Stimulated activated CD8-positive, alpha-beta memory T cell treated with anti-CD3 and anti-CD28 coated beads, Interleukin-4, amount 100 ng/mL, for 24 hours (primary cell): ENCODE data around the gene UBQLN3.

Experiments
- DNase-seq: peaks from one replicate; pipeline ENCODE4 v3.0.0-alpha.2; 2020; ENCODE audit warnings: low read depth

The UBQLN3 gene

GRCh38 chr11:5505363-5506048 is 4.3 kb downstream of the UBQLN3 start:
- DNase-seq: no peak

DNA sequence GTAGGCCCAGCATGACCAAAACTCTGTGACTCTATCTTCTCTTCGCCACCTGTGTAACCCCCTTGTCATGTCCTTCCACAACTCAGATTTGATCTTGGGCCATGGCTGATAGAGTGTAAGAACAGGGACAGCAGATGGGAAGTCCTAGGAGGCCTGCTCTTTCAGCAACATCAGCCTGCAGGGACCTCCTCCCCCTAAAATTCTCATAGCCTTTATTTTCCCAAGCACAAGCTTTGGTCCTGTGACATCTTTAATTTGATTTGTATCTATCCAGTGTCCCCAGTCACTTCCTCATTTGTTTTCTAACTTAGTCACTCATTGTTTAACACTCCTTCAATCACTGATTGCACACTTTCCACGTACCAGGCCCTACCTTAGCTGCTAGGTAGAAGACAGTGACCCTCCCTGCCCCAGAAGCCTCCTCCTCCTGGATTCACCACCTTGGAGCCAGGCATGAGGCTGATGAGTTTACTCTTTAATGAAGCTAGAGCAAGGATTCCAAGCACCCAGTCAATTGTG is 5.3 kb downstream of the UBQLN3 start:
- no peak for DNase-seq

- no peak for DNase-seq
Observed at GRCh38 chr11:5500393-5500801, 9.4 kb downstream of the UBQLN3 start.

DNA sequence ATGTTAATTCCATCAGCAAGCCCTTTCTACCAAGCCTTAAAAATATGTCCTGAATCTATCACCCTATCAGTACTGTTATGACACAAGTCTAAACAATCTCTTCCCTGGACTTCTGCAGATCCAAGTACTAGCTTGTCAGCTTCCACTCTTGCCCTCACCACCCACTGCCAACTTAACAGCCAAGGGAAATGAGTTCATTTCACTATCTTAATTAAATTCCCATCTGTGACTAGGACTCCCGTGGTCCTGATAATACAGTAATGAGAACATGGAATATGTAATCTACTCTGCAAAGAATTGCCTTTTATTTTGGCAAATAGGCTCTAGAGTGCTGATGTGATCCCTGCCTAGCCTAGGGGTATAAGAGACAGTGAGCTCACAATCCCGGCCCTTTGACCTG is 10.1 kb downstream of the UBQLN3 start:
- DNase-seq: no peak

DNA sequence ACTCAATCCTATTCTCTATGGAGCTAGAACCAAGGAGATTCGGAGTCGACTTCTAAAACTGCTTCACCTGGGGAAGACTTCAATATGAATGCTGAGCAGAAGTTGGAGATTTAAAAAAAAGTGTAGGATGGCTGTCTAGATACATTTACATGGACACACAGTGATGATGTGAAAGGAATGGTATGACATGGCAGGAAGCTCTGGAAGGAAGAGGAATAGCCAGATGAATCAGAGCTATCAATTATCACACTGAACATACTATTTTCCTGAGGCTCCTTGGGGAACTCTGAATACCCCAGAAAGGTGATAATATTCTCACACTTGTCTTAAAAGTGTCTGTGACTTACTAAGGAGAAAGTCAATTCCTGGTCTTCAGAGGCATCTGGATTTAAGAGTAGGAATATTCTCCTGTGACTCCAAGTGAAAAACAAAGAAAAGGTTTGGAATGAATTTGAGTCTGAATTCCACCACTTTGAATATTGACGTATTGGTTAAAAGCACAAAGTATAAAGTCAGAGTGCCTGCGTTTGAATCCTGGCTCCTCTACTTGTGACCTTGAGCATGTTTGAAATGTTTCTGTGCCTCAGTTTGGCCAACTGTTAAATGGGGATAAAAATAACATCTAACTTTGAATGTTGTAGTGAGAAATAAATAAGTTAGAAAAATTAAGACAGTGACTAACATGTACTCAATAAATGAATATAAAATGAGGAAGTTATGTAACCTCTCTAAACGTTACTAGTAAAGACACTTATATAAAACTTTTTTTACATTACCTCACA is 20.0 kb downstream of the UBQLN3 start:
- DNase-seq: no peak

GRCh38 chr11:5488798-5489399 is 20.9 kb downstream of the UBQLN3 start:
- no peak for DNase-seq

DNA sequence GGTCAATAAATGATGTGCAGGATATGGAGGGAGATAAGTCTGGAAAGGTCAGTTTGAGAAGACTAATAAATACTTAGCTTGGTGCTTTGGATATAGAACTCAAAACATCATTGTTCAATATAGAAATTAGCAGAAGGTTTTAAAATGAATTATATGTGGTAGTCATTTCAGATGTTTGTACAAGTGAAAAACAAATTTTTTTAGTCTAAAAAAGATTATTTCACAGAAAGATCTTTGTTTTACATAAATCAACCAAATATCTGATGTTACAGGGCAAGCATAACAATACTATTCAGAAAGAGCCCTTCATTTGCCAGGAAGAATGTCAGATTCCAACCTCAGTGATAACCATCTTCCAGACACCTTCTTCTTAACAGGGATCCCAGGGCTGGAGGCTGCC is 21.4 kb downstream of the UBQLN3 start, which contains the start of gene OR52D1:
Gene OR52D1, plus strand, starts transcription at position 301 of the 400 bp plus-strand sequence. Its CDS starts 22 bp downstream, at position 323.
- no peak for DNase-seq

DNA sequence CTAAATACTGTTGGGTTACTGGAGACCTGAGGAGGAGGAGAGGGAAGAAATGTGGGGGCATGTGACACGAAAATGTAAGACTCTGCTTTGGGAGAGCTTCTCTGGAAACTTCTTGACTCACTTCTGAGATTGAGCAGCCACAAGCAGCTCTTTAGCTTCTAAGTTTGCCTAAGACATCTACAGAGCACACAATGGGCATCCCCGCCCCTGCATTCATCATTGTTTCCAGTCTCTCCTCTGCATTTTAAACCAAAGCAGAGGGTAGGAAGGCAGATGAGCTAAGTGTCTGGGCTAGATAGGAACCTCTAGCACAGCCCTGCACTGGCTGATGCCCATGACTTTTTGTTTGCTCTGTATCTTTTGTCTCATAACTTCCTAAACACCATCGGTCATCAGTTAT is 23.3 kb downstream of the UBQLN3 start:
- no peak for DNase-seq

- DNase-seq: no peak
Observed at GRCh38 chr11:5486003-5486402, 23.8 kb downstream of the UBQLN3 start.

GRCh38 chr11:5476186-5476819 is 33.5 kb downstream of the UBQLN3 start:
- DNase-seq: no peak

DNA sequence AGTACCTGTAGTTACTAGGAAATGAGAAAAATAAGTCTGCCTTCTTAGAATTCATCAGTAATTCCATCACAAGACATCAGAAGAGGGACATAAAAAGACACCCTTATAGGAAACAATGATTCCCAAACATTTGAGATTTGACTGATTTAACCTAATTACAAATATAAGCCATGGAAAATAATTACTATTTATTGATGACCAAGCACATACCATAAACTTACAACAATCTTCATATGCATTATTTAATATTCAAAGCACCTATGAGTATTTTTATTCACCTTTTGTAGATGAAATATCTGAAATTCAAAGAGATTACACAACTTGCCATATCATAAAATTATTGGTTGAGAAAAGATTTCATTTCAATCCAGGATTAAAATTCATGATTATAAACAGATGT is 35.8 kb downstream of the UBQLN3 start:
- no peak for DNase-seq

GRCh38 chr11:5467527-5467926 is 42.2 kb downstream of the UBQLN3 start:
- no peak for DNase-seq

DNA sequence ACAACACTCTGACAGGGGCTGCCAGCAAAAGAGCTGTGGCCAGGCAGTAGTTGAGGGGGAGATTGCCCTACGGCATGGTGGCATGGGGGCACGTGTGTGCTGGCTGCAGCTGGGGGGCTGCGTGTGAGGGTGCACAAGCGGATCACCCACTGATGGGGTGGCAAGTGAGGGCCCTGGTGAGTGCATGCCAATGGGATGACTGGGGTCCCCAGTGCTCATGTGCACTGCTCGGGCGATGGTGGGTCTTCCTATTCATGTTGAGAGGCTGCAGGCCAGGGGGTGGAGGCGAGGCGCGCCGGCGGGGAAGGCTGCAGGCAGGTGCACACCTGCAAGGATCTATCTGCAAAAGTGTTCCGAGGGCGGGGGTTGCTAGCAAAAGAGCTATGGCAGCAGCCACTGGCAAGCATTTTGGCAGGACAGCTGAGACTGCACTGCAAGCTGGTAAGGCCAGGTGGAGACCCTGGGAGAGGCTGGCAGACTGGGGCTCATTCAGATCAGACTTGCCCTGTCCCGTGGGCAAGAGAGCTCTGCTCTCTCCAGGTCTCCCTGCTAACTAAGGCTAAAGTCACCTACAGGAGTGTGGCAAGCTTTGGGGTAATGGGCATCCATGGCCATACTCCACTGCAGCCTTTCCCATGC is 48.7 kb downstream of the UBQLN3 start:
- DNase-seq: no peak
